GM12872 (cell line): Measurements from ENCODE around the gene ARID1B.

Experiments used
- CTCF ChIP-seq: IDR thresholded peaks from 3 replicates; pipeline ENCODE4 v1.5.1; 2011; ENCODE audit warnings: low read depth, mild to moderate bottlenecking, low read length, moderate library complexity; ENCODE audit not compliant: insufficient read depth

Gene ARID1B

GRCh38 chr6:156877126-156877863 is 100.1 kb downstream of the ARID1B start:
- no peak for TF ChIP-seq CTCF

DNA sequence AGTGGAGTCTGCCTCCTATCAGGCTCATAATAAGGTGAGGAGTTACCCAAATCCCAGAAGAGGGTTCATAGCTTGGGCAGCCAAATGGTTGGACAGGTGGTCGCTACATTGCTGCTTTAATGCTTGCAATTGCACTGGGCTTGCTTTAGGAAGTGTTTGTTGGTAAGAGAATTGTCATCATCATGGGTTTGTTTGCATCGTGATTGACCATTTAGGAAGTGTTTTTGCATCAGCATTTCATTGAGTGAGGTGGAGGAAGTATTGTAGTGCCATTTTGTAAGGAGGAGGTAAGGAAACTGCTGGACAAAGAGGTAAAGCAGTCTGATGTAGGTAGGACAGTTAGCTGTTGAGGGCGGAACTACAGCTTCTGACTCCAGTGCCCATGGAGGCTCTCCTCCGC is 101.5 kb downstream of the ARID1B start:
- TF ChIP-seq CTCF = no peak

DNA sequence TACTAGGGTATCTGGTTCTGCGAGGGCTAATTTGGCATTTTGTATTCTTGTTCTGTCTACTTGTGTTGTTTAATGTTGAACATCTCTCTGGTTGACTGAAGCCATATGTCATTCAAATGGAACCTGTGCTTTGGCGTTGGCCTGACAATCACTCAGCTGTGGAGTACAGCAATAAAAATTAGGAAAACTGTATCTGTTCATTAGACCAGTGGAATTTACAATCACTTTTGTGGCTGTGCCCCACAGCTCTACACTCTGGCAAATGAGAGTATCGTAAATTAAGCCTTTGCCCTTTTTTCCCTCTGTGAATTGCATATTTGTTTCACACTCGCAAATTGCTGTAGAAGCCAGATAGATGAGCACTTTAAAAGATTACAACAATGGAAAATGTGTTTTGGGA is 102.0 kb downstream of the ARID1B start:
- no peak for TF ChIP-seq CTCF

DNA sequence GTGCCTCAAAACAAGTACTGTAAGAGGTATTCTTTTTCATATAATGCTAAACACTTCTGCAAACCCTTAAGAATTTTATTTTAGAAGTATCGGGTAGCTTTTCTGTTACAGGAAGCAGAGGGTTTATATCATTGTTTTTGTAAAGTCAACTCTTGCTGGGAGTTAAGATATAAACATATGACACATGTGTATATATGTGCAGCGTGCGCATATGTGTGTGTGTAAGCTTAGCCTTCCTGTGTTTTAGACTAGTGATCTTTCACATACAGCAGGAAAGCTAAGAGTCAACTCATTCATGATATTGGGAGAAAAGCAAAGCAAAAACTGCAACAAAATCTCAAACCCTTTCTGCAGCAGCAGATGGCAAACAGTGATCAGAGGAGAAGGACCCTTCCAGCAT is 102.4 kb downstream of the ARID1B start:
- TF ChIP-seq CTCF = no peak

DNA sequence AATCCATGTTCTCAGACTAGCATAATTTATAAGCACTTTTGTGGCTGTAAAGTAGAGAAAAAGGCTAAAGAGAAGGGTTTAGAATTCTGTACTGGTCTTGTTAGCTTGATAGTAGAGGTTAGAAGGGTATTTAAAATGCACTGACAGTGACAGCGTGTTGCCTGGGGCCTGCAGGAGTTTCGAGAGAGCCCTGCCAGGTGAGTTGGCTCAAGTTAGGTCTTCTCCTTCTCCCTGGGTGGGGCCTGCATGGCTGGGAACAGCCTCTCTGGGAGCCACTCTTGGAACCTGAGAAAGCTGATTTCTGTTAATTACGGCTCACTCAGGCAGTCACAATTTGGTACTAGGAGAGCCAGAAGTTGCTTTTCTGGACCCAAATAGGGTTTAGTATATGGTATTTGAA is 103.7 kb downstream of the ARID1B start:
- TF ChIP-seq CTCF = no peak

- TF ChIP-seq CTCF = no peak
Measured at GRCh38 chr6:156881687-156882629, 104.8 kb downstream of the ARID1B start.

GRCh38 chr6:156883497-156884252 is 106.5 kb downstream of the ARID1B start:
- no peak for TF ChIP-seq CTCF
